HCT116 (cell line): ENCODE data around the gene BCDIN3D. TPM values are rescaled to one million over a fixed set of nuclear protein-coding genes. Genes with fewer than 3 reads are reported as not detected.

Experiments used
- ATAC-seq: fragments of 200-7000 bp; cut with Tn5 transposase; 2 replicates; pipeline ENCODE4 v1.9.1; 2020; ENCODE audit warnings: mild to moderate bottlenecking, moderate library complexity
- BruUV-seq: library from RNA; stranded (reverse); fragments of 400-500 nt; replicated peaks from 2 replicates; lab custom pipeline; 2021; lab: Mats Ljungman, UMichigan
- CTCF ChIA-PET: fragments of 300-600 bp; sonication (Branson Sonifier 250); formaldehyde crosslinking; loops from one replicate; lab custom pipeline; 2021; ENCODE audit warnings: antibody characterized with exemption; lab: Charles Lee
- POLR2A ChIA-PET: fragments of 300-600, 350-600 bp; sonication (Branson Sonifier 250); formaldehyde crosslinking; loops from one replicate; lab custom pipeline; 2021; ENCODE audit warnings: antibody characterized with exemption; lab: Charles Lee
- RAD21 ChIA-PET, 2 experiments: fragments of 300-600 bp; sonication (Branson Sonifier 250); formaldehyde crosslinking; loops; one replicate each; lab custom pipeline; 2023; ENCODE audit warnings: low total read pairs in 2 of 2; ENCODE audit not compliant: uncharacterized antibody in 2 of 2, unreplicated experiment in 2 of 2, low non-redundant PET in 1 of 2; lab: Charles Lee
- DNase-seq: peaks from one replicate; pipeline ENCODE4 v3.0.0-alpha.2; 2010; ENCODE audit warnings: low read depth, low spot score
- H2AFZ ChIP-seq: fragments of 200-600 bp; shearing (Covaris generic), sonication (generic); 2 replicates; pipeline ENCODE4 v1.6.1; 2017; ENCODE audit warnings: low read depth, mixed run types, mixed read lengths, antibody characterized with exemption, low read length; ENCODE audit not compliant: poor library complexity, severe bottlenecking
- H3K27ac ChIP-seq: 2 replicates; pipeline ENCODE4 v1.5.1; 2012; ENCODE audit warnings: low read depth, low read length
- H3K27me3 ChIP-seq: fragments of 200-600 bp; sonication (generic); 2 replicates; pipeline ENCODE4 v1.6.1; 2016; ENCODE audit warnings: mixed run types, low read length, mixed read lengths; ENCODE audit not compliant: insufficient read depth
- H3K36me3 ChIP-seq, 2 experiments: fragments of 200-500 bp in 1 of 2; fragments of 200-600 bp in 1 of 2; sonication (Bioruptor generic) in 1 of 2; sonication (generic) in 1 of 2; 2 replicates each; pipeline versions ENCODE4 v1.5.1 to v1.6.1; 2014 to 2016; ENCODE audit warnings: low read length in 2 of 2, inconsistent platforms in 1 of 2, mixed read lengths in 1 of 2, mixed run types in 1 of 2; ENCODE audit not compliant: insufficient read depth in 2 of 2, control insufficient read depth in 1 of 2
- H3K4me1 ChIP-seq, 2 experiments: fragments of 200-600 bp in 1 of 2; sonication (generic) in 1 of 2; 2 replicates each; pipeline versions ENCODE4 v1.5.1 to v1.6.1; 2012 to 2017; ENCODE audit warnings: low read length in 2 of 2, inconsistent platforms in 1 of 2, mild to moderate bottlenecking in 1 of 2, mixed read lengths in 1 of 2, mixed run types in 1 of 2, moderate library complexity in 1 of 2; ENCODE audit not compliant: insufficient read depth in 2 of 2, control insufficient read depth in 1 of 2
- H3K4me2 ChIP-seq: fragments of 200-600 bp; sonication (generic); 2 replicates; pipeline ENCODE4 v1.6.1; 2017; ENCODE audit warnings: mixed run types, low read length, mixed read lengths
- H3K4me3 ChIP-seq, 2 experiments: fragments of 200-600 bp in 1 of 2; sonication (generic) in 1 of 2; replicated peaks in 1 of 2; 2 replicates each; pipeline ENCODE4 v1.5.1; 2011 to 2016; ENCODE audit warnings: low read length in 2 of 2, control low read depth in 1 of 2, low read depth in 1 of 2, mild to moderate bottlenecking in 1 of 2, mixed read lengths in 1 of 2, mixed run types in 1 of 2
- H3K79me2 ChIP-seq: fragments of 200-600 bp; sonication (generic); 2 replicates; pipeline ENCODE4 v1.6.1; 2017; ENCODE audit warnings: mild to moderate bottlenecking, mixed run types, low read length, moderate library complexity, mixed read lengths; ENCODE audit not compliant: insufficient read depth
- H3K9ac ChIP-seq: fragments of 200-600 bp; sonication (generic); 2 replicates; pipeline ENCODE4 v1.6.1; 2016; ENCODE audit warnings: low read length, mixed read lengths
- H3K9me2 ChIP-seq: fragments of 200-600 bp; sonication (generic), shearing (Covaris generic); 2 replicates; pipeline ENCODE4 v1.6.1; 2017; ENCODE audit warnings: mixed run types, mild to moderate bottlenecking, moderate library complexity; ENCODE audit not compliant: insufficient read depth
- H3K9me3 ChIP-seq, 2 experiments: fragments of 200-500 bp in 1 of 2; fragments of 200-600 bp in 1 of 2; sonication (Bioruptor generic) in 1 of 2; sonication (generic) in 1 of 2; 2 replicates each; pipeline ENCODE4 v1.6.1; 2014 to 2017; ENCODE audit warnings: low read length in 2 of 2, mixed read lengths in 2 of 2, inconsistent platforms in 1 of 2, low read depth in 1 of 2, mild to moderate bottlenecking in 1 of 2, mixed run types in 1 of 2, moderate library complexity in 1 of 2; ENCODE audit not compliant: control insufficient read depth in 1 of 2, insufficient read depth in 1 of 2
- H4K20me1 ChIP-seq: fragments of 200-600 bp; sonication (generic), shearing (Covaris generic); 2 replicates; pipeline ENCODE4 v1.6.1; 2017; ENCODE audit warnings: mixed run types, mild to moderate bottlenecking, moderate library complexity; ENCODE audit not compliant: insufficient read depth
- CBX3 ChIP-seq: IDR thresholded peaks from 2 replicates; pipeline ENCODE4 v1.6.1; 2012; ENCODE audit warnings: low read depth
- CEBPB ChIP-seq: IDR thresholded peaks from 2 replicates; pipeline ENCODE4 v1.6.1; 2012; ENCODE audit warnings: low read depth
- ELF1 ChIP-seq: IDR thresholded peaks from 2 replicates; pipeline ENCODE4 v1.6.1; 2012; ENCODE audit warnings: low read depth, borderline replicate concordance
- EZH2 ChIP-seq: fragments of 200-600 bp; sonication (generic); IDR thresholded peaks from 2 replicates; pipeline ENCODE4 v1.6.1; 2017; ENCODE audit warnings: antibody characterized with exemption, mixed run types
- JUND ChIP-seq: IDR thresholded peaks from 2 replicates; pipeline ENCODE4 v1.6.1; 2012
- POLR2AphosphoS5 ChIP-seq: IDR thresholded peaks from 2 replicates; pipeline ENCODE4 v1.6.1; 2011; ENCODE audit warnings: mild to moderate bottlenecking, low read depth, low read length, moderate library complexity
- RAD21 ChIP-seq: IDR thresholded peaks from 2 replicates; pipeline ENCODE4 v1.6.1; 2012; ENCODE audit warnings: low read depth, mild to moderate bottlenecking
- SRF ChIP-seq: IDR thresholded peaks from 2 replicates; pipeline ENCODE4 v1.6.1; 2012; ENCODE audit warnings: low read depth
- TCF7L2 ChIP-seq: IDR thresholded peaks from 2 replicates; pipeline ENCODE4 v1.7.0; 2011; ENCODE audit warnings: borderline replicate concordance, inconsistent platforms; ENCODE audit not compliant: insufficient read depth, insufficient read length; ENCODE audit errors: extremely low read depth
- YY1 ChIP-seq: IDR thresholded peaks from 2 replicates; pipeline ENCODE4 v1.6.1; 2011; ENCODE audit warnings: low read length, low read depth, moderate library complexity, mild to moderate bottlenecking; ENCODE audit not compliant: insufficient replicate concordance; ENCODE audit errors: extremely low read depth
- ZFX ChIP-seq: fragments of 450-650 bp; IDR thresholded peaks from 2 replicates; pipeline ENCODE4 v1.6.1; 2017
- intact Hi-C: fragments of 100-400 bp; cut with micrococcal nuclease; formaldehyde crosslinking; loops from 2 replicates; pipeline ENCODE4 v1.10.0; 2022
- total RNA-seq: library from RNA; stranded (reverse); gene quantifications from one replicate; pipeline ENCODE4 v1.2.1, GENCODE V29; 2021; ENCODE audit not compliant: unreplicated experiment
- TF ChIP-seq, protein P1 (sequence below), 3 experiments: fragments of 200-600 bp in 1 of 3; sonication (generic) in 1 of 3; IDR thresholded peaks in 2 of 3; conservative IDR thresholded peaks in 1 of 3; 2 replicates each; pipeline ENCODE4 v1.5.1; 2012 to 2017; ENCODE audit warnings: low read depth in 2 of 3, low read length in 2 of 3, antibody characterized with exemption in 1 of 3, borderline replicate concordance in 1 of 3, control low read depth in 1 of 3, mild to moderate bottlenecking in 1 of 3, mixed read lengths in 1 of 3, mixed run types in 1 of 3, moderate library complexity in 1 of 3; ENCODE audit not compliant: insufficient read depth in 1 of 3
- TF ChIP-seq, protein P2 (sequence below): IDR thresholded peaks from 2 replicates; pipeline ENCODE4 v1.6.1; 2012; ENCODE audit warnings: low read depth
- TF ChIP-seq, protein P3 (sequence below): IDR thresholded peaks from 2 replicates; pipeline ENCODE4 v1.6.1; 2012
- TF ChIP-seq, protein P4 (sequence below): IDR thresholded peaks from 2 replicates; pipeline ENCODE4 v1.6.1; 2012

The BCDIN3D gene
- total RNA-seq, 1 experiment from 2014 or later = 5.7 TPM

DNA sequence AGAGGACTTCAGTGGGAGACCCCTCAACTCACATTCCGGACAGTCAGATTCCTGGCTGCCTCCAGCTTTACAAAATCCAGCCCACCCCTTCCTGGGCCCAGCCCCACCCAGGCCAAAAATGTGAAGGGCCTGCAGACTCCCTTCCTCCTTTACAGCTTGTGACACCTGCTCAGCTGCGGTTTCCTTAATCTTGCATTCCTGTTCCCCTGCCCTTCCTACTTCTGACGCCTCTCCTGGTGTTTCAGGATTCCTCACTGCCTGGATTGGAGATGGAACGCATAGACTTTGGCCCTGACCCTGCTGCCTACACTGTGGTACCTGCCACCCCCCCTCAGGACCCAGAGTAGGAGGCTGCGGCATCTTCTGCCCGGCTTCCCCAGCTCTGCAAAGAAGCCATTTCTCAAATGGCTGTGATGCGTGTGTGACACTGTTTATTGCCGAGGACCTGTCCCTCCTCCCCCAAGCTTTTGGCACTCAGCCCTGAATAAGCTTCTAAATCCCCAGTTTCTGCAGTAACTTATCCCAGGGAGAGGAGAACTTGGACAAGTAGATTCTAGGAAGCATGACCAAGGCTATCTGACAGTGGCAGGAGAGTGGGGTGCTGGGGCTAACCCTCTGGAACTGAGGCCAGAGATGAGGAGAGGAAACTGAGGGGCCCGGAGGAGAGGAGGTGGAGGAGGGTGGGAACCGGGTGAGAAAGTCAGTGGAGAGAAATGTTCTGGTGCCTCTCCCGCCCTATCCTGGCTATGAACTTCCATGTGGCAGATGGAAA, 24.9 kb upstream of the BCDIN3D start:
- no peaks in the 10 kb centered on the region for H3K9me2 ChIP-seq
- no peaks in the 10 kb centered on the region for H3K27me3 ChIP-seq
- RAD21 ChIA-PET = interaction anchor here (0.9 to 2.0 kb wide), 4 partner anchors 99 to 203 kb away, joined by 3 to 9 read pairs (median 6); no protein-coding TSS in a partner anchor
- no TSS peak for BruUV-seq
- H3K9me3 ChIP-seq = no peaks in the 10 kb centered on the region
- POLR2A ChIA-PET = interaction anchor here (1.3 to 1.5 kb wide), 2 partner anchors 172 to 188 kb away, joined by 3 to 5 read pairs; no protein-coding TSS in a partner anchor
- H3K79me2 ChIP-seq = no peaks in the 10 kb centered on the region
- no peak overlapping the region for H3K4me3 ChIP-seq
- TF ChIP-seq ELF1 = no peak
- TF ChIP-seq CBX3 = no peak
- TF ChIP-seq SRF = no peak
- no peak for TF ChIP-seq JUND
- no peak for TF ChIP-seq RAD21
- no peak for TF ChIP-seq POLR2AphosphoS5
- TF ChIP-seq ZFX = no peak
- TF ChIP-seq, protein P1, sequence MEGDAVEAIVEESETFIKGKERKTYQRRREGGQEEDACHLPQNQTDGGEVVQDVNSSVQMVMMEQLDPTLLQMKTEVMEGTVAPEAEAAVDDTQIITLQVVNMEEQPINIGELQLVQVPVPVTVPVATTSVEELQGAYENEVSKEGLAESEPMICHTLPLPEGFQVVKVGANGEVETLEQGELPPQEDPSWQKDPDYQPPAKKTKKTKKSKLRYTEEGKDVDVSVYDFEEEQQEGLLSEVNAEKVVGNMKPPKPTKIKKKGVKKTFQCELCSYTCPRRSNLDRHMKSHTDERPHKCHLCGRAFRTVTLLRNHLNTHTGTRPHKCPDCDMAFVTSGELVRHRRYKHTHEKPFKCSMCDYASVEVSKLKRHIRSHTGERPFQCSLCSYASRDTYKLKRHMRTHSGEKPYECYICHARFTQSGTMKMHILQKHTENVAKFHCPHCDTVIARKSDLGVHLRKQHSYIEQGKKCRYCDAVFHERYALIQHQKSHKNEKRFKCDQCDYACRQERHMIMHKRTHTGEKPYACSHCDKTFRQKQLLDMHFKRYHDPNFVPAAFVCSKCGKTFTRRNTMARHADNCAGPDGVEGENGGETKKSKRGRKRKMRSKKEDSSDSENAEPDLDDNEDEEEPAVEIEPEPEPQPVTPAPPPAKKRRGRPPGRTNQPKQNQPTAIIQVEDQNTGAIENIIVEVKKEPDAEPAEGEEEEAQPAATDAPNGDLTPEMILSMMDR (IDR thresholded peaks at IDR 0.05 in 2 of 3, conservative IDR thresholded peaks at IDR 0.05 in 1 of 3; ENCODE audit: borderline replicate concordance in 1 of 3, insufficient read depth in 1 of 3, low read depth in 2 of 3, low read length in 2 of 3) = no peak
- TF ChIP-seq, protein P2, sequence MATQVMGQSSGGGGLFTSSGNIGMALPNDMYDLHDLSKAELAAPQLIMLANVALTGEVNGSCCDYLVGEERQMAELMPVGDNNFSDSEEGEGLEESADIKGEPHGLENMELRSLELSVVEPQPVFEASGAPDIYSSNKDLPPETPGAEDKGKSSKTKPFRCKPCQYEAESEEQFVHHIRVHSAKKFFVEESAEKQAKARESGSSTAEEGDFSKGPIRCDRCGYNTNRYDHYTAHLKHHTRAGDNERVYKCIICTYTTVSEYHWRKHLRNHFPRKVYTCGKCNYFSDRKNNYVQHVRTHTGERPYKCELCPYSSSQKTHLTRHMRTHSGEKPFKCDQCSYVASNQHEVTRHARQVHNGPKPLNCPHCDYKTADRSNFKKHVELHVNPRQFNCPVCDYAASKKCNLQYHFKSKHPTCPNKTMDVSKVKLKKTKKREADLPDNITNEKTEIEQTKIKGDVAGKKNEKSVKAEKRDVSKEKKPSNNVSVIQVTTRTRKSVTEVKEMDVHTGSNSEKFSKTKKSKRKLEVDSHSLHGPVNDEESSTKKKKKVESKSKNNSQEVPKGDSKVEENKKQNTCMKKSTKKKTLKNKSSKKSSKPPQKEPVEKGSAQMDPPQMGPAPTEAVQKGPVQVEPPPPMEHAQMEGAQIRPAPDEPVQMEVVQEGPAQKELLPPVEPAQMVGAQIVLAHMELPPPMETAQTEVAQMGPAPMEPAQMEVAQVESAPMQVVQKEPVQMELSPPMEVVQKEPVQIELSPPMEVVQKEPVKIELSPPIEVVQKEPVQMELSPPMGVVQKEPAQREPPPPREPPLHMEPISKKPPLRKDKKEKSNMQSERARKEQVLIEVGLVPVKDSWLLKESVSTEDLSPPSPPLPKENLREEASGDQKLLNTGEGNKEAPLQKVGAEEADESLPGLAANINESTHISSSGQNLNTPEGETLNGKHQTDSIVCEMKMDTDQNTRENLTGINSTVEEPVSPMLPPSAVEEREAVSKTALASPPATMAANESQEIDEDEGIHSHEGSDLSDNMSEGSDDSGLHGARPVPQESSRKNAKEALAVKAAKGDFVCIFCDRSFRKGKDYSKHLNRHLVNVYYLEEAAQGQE = no peak
- TF ChIP-seq YY1 = no peak
- TF ChIP-seq, protein P3, sequence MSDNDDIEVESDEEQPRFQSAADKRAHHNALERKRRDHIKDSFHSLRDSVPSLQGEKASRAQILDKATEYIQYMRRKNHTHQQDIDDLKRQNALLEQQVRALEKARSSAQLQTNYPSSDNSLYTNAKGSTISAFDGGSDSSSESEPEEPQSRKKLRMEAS = no peak
- no peak for TF ChIP-seq EZH2
- no peak for TF ChIP-seq TCF7L2
- TF ChIP-seq, protein P4, sequence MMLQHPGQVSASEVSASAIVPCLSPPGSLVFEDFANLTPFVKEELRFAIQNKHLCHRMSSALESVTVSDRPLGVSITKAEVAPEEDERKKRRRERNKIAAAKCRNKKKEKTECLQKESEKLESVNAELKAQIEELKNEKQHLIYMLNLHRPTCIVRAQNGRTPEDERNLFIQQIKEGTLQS = no peak
- TF ChIP-seq CEBPB = no peak
- H3K27ac ChIP-seq = no peak overlapping the region
- no peak for DNase-seq
- peak; percentile 19 for ATAC-seq
- H3K4me2 ChIP-seq = no peak overlapping the region
- H3K9ac ChIP-seq = no peak overlapping the region
- H3K36me3 ChIP-seq = no peaks in the 10 kb centered on the region
- H3K4me1 ChIP-seq = peaks cover 0 to 11% of the 10 kb centered on the region in 2 experiments; a peak in 1 of 4 replicates
- peak overlapping the region; percentile 52 for H2AFZ ChIP-seq
- CTCF ChIA-PET = interaction anchor here (0.8 to 3.3 kb wide), 9 partner anchors 10 to 202 kb away, joined by 3 to 26 read pairs (median 7); no protein-coding TSS in a partner anchor
- intact Hi-C loops = loop anchor here (5.0 kb wide), 2 partner anchors 100 to 190 kb away; partner anchors contain the start of gene ASIC1
- H4K20me1 ChIP-seq = no peaks in the 10 kb centered on the region
